NCI-H1048 (cell line): ENCODE measurements around the gene CDH11.

Source experiments
- DNase-seq: peaks from one replicate; lab custom pipeline; 2025; lab: John Stamatoyannopoulos, UW

Gene CDH11, protein sequence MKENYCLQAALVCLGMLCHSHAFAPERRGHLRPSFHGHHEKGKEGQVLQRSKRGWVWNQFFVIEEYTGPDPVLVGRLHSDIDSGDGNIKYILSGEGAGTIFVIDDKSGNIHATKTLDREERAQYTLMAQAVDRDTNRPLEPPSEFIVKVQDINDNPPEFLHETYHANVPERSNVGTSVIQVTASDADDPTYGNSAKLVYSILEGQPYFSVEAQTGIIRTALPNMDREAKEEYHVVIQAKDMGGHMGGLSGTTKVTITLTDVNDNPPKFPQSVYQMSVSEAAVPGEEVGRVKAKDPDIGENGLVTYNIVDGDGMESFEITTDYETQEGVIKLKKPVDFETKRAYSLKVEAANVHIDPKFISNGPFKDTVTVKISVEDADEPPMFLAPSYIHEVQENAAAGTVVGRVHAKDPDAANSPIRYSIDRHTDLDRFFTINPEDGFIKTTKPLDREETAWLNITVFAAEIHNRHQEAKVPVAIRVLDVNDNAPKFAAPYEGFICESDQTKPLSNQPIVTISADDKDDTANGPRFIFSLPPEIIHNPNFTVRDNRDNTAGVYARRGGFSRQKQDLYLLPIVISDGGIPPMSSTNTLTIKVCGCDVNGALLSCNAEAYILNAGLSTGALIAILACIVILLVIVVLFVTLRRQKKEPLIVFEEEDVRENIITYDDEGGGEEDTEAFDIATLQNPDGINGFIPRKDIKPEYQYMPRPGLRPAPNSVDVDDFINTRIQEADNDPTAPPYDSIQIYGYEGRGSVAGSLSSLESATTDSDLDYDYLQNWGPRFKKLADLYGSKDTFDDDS

GRCh38 chr16:65121870-65122723 lies at the start of gene CDH11:
Gene CDH11 (minus strand): TSS chr16:65122063. CDS start chr16:65004869, 117,194 bp downstream.
- DNase-seq: no peak

DNA sequence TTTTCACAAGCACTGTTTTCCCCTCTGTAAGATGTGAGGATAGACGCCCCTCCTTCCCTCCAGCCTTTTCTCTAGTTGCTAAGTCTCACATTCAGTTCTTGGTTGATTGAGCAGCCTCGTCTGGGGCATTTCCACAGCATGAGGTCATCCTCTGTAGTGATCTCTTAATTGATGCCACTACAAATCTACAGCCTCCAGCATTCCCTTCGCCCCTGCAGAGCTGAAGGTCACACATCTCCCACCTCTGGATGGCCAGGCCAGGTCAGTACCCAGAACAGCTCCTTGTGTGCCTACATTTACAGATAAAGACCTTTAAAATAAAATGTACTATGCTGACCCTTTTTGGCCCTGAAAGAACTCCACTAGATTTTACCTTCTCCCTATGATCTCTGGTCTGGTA lies 32.5 kb upstream of the CDH11 start:
- no peak for DNase-seq

DNA sequence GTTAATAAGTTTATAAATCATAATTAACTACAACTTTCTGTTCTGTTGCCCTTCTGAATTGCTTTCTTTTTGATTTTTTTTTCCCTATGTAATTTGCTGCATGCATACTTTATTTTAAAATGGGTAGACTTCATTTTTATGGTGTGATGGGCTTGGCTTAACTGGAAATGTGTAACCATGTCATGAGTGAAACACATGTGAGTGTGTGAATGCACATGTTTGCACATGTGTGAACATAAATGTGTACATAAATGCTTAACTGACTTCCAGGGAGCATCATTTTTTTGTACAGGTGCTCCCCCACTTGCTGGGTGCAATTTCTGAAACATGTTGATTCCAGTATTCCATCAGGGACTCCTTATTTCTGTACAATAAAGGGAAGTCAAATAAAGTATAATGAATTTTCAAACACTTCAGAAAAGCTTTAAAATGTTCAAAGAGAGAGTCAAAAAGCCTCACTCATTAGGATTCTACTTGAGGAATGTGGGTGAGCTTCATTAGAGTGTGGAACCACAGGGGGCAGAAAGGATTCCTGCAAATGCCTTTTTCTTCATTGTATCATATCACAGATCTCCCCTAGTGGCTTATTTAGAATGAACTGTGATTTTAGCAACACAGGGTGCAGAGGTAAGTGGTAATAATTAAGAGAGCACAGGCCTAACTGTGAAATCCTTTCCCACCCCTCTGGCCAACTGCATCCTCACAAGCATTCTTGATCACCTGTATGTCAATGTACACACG lies 31.7 kb upstream of the CDH11 start:
- no peak for DNase-seq

- no peak for DNase-seq
These were observed 26.9 kb upstream of the CDH11 start for GRCh38 chr16:65148804-65149203.

- DNase-seq: no peak
These were observed 20.4 kb upstream of the CDH11 start for GRCh38 chr16:65142276-65142675.

DNA sequence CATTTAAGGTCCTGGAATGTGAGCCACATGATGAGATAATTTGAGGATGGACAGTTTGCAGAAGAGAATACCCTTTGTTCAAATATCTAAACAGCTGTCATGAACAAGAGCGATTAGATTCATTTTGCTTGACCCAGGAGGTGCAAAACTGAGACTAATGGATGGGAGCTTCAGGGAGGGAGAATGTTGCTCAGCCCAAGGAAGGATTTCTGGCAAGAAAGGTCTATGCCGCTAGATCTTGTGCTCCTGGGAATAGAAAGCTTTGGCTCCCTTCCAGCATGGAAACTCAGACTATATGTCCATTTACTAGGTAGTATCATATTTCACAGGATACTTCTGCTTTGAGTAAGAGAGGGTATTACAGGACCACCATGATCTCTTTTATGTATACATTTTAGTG lies 14.8 kb upstream of the CDH11 start:
- DNase-seq: no peak

- DNase-seq: no peak
These were observed 5.2 kb upstream of the CDH11 start for GRCh38 chr16:65126845-65127624.

- no peak for DNase-seq
These were observed 4.0 kb upstream of the CDH11 start for GRCh38 chr16:65125871-65126270.

DNA sequence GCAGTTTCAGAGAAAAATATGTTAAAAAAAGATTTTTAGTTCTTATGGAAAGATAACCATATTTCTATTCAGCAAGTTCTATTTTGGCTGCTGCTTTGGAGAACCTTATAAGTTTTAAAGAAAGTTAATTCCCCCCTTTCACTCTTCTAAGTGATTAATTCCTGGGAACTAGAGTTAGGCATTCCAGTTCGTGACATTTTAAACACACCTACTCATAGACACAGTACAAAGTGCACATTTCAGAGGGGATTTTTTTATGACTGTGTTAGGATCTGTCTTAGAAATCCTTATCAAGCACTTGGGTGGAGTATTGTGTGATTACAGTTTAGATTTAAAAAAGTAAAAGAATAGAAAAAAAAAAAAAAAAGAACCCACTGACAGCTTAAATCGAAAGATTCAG lies 3.5 kb upstream of the CDH11 start:
- no peak for DNase-seq

GRCh38 chr16:65124596-65124995 lies 2.7 kb upstream of the CDH11 start:
- no peak for DNase-seq

GRCh38 chr16:65124212-65124548 lies 2.3 kb upstream of the CDH11 start:
- DNase-seq: no peak

GRCh38 chr16:65123396-65124211 lies 1.7 kb upstream of the CDH11 start:
- no peak for DNase-seq

GRCh38 chr16:65122724-65123395 lies 997 bp upstream of the CDH11 start:
- DNase-seq: no peak

DNA sequence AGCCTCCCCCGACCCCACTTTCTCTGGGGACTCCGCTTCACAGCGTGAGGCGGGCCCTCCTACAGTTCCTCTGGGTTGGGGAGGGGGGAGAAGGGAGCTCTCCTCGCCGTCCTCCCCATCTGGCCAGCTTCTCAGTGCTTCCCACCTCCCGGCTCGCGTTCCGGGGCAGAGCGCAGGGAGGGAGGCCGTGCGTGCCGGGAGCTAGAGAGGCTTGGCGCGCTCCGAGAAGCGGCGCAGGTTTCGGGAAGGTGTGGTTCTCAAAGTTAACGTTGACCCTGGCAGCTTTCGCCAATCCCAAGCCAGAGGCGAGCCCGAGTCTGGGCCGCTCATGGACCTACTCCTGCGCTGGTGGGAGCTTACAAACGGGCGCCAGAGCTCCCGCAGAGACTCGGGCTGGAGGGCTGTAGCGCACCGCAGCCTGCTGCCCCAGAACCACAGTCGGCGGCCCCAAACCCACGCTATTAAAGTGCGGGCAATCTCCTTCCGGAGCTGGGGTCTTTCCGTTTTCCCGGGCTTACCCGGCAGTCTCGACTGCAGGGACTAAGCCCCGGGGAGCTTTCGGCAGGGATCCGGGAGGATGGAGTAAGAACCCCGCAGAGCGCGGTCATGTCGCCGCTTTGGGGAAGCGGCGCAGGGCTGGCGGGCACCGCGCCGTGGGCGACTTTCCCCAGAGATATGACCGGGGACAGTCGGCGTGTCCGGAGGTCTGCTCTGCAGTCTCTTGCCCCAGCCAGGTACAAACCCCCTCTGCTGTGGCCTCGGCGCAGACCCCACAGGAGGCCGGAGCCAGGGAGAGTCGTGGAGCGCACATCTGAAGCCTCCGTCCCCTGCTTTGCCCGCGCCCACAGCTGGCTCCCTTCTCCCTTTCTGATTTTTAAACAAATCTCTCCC lies 787 bp downstream of the CDH11 start:
- no peak for DNase-seq

- DNase-seq: no peak
These were observed 1.4 kb downstream of the CDH11 start for GRCh38 chr16:65120461-65120830.

GRCh38 chr16:65119901-65120401 lies 1.9 kb downstream of the CDH11 start:
- DNase-seq: no peak

DNA sequence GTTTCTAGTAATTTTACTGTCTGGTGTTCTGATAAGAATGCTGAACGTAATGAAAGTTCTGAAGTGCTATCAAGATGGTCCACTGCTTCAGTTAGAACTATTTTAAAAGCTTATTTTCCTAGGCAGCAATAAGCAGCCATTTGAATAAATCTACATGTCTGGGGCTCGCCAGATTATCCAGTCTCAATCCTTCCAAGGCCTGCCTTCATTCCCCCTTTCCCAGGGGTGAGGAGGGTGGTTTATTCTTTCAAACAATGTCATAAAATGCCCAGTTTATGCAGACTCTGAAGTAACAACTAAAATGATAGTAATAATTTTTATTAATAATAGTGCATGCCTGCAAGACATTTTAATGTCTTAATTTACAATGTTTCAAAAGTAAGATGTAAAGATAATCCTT lies 2.4 kb downstream of the CDH11 start:
- DNase-seq: no peak

DNA sequence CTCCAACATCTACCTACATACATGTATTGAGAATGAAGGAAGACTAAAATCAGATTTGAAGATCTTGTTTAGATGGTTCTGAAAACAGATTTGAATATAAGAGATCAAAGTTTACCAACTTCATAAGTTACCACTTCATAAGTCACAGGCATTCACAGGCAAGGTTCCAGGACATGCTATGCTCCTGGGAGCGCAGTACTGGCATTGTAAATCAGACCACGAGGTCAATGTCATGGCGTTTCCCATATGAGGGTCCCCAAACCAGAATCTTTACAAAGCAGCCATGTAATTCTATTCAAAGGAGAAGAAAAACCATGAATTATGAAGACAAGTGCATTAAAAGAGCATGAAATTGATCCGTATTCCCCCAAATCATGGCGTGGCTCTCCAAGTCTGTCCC lies 3.0 kb downstream of the CDH11 start:
- DNase-seq: no peak
